ENCODE measurements around the gene NCOA5. TPM values are rescaled to one million over a fixed set of nuclear protein-coding genes. Genes with fewer than 3 reads are reported as not detected.
A peak's percentile ranks its signal among the peaks of the same experiment; 100 is the strongest.

The NCOA5 gene
- total and polyA plus RNA-seq, 3 experiments from 2014 or later, result 28.7 to 36.9 (median 34.9) TPM

GRCh38 chr20:46083531-46084061 is 6.2 kb downstream of the NCOA5 start:
- Mint-ChIP-seq H3K36me3 (peaks cover 0 to 26% (median 2%) of the 10 kb centered on the region in 3 donors), H3K9me3 (no peaks in the 10 kb centered on the region), H3K27ac (peak overlapping the region in 1 of 8 donors; percentile 60), H3K27me3 (no peaks in the 10 kb centered on the region), H3K4me3 (no peak overlapping the region), H3K4me1 (peaks cover 74 to 95% (median 93%) of the 10 kb centered on the region in 3 donors)
- CTCF ChIA-PET, result no interaction called here
- Histone ChIP-seq H3K4me1 (ENCODE audit: insufficient read depth, low read length) (peaks cover 58% of the 10 kb centered on the region), H3K4me3 (ENCODE audit: low read length) (no peak overlapping the region), H3K36me3 (ENCODE audit: insufficient read depth, low read length) (peaks cover 5% of the 10 kb centered on the region), H3K9me3 (ENCODE audit: low read length) (no peaks in the 10 kb centered on the region), H3K27me3 (ENCODE audit: insufficient read depth, low read length, poor library complexity, severe bottlenecking) (no peaks in the 10 kb centered on the region), H3K27ac (ENCODE audit: low read depth, low read length) (no peak overlapping the region)
- POLR2A ChIA-PET, result no interaction called here
- DNase-seq, result no peak

- Mint-ChIP-seq H3K9me3 (no peaks in the 10 kb centered on the region), H3K27me3 (no peaks in the 10 kb centered on the region), H3K4me1 (peaks cover 71 to 95% (median 88%) of the 10 kb centered on the region in 3 donors), H3K36me3 (peaks cover 0 to 29% (median 2%) of the 10 kb centered on the region in 3 donors), H3K27ac (peak overlapping the region in 1 of 8 donors; percentile 60), H3K4me3 (peak overlapping the region in 2 of 7 donors; percentile 18 to 20)
- no peak for DNase-seq
- ChIA-PET CTCF (no interaction called here), POLR2A (no interaction called here)
- Histone ChIP-seq H3K4me3 (ENCODE audit: low read length) (no peak overlapping the region), H3K27me3 (ENCODE audit: insufficient read depth, low read length, poor library complexity, severe bottlenecking) (no peaks in the 10 kb centered on the region), H3K9me3 (ENCODE audit: low read length) (no peaks in the 10 kb centered on the region), H3K4me1 (ENCODE audit: insufficient read depth, low read length) (peaks cover 53% of the 10 kb centered on the region), H3K27ac (ENCODE audit: low read depth, low read length) (no peak overlapping the region), H3K36me3 (ENCODE audit: insufficient read depth, low read length) (peaks cover 9% of the 10 kb centered on the region)
Observed at GRCh38 chr20:46083101-46083500, 6.7 kb downstream of the NCOA5 start.

GRCh38 chr20:46081074-46081473 is 8.7 kb downstream of the NCOA5 start:
- H3K36me3 Mint-ChIP-seq, result peaks cover 0 to 40% (median 5%) of the 10 kb centered on the region in 3 donors
- Histone ChIP-seq H3K36me3 (ENCODE audit: insufficient read depth, low read length) (peaks cover 17% of the 10 kb centered on the region), H3K27me3 (ENCODE audit: insufficient read depth, low read length, poor library complexity, severe bottlenecking) (no peaks in the 10 kb centered on the region), H3K27ac (ENCODE audit: low read depth, low read length) (no peak overlapping the region), H3K4me1 (ENCODE audit: insufficient read depth, low read length) (peaks cover 35% of the 10 kb centered on the region), H3K9me3 (ENCODE audit: low read length) (no peaks in the 10 kb centered on the region), H3K4me3 (ENCODE audit: low read length) (no peak overlapping the region)
- H3K4me3 Mint-ChIP-seq, result no peak overlapping the region
- ChIA-PET CTCF (no interaction called here), POLR2A (no interaction called here)
- H3K4me1 Mint-ChIP-seq, result peaks cover 53 to 79% (median 68%) of the 10 kb centered on the region in 3 donors
- H3K27ac Mint-ChIP-seq, result no peak overlapping the region
- H3K27me3 Mint-ChIP-seq, result no peaks in the 10 kb centered on the region
- DNase-seq, result no peak
- no peaks in the 10 kb centered on the region for H3K9me3 Mint-ChIP-seq

GRCh38 chr20:46078954-46079353 is 10.8 kb downstream of the NCOA5 start:
- CTCF ChIA-PET, result interaction anchor here (0.9 kb wide), 1 partner anchor 10 kb away, joined by 3 read pairs; no protein-coding TSS in a partner anchor

GRCh38 chr20:46077642-46078305 is 12.0 kb downstream of the NCOA5 start:
- peaks cover 0 to 67% (median 18%) of the 10 kb centered on the region in 3 donors for H3K36me3 Mint-ChIP-seq
- ChIA-PET CTCF (interaction anchor here (1.1 to 1.3 kb wide), 2 partner anchors 17 to 91 kb away, joined by 3 read pairs; no protein-coding TSS in a partner anchor), POLR2A (no interaction called here)

More at GRCh38 chr20:46078954-46079353, 10.8 kb downstream of the NCOA5 start:
- Histone ChIP-seq H3K9me3 (ENCODE audit: low read length) (no peaks in the 10 kb centered on the region), H3K4me3 (ENCODE audit: low read length) (no peak overlapping the region), H3K27me3 (ENCODE audit: insufficient read depth, low read length, poor library complexity, severe bottlenecking) (no peaks in the 10 kb centered on the region), H3K36me3 (ENCODE audit: insufficient read depth, low read length) (peaks cover 17% of the 10 kb centered on the region), H3K27ac (ENCODE audit: low read depth, low read length) (no peak overlapping the region), H3K4me1 (ENCODE audit: insufficient read depth, low read length) (peaks cover 16% of the 10 kb centered on the region)
- Mint-ChIP-seq H3K4me3 (no peak overlapping the region), H3K9me3 (no peaks in the 10 kb centered on the region), H3K36me3 (peaks cover 0 to 61% (median 15%) of the 10 kb centered on the region in 3 donors), H3K4me1 (peaks cover 39 to 73% (median 55%) of the 10 kb centered on the region in 3 donors), H3K27me3 (no peaks in the 10 kb centered on the region), H3K27ac (peak overlapping the region in 1 of 8 donors; percentile 67)
- no peak for DNase-seq
- POLR2A ChIA-PET, result no interaction called here

GRCh38 chr20:46076806-46077205 is 13.0 kb downstream of the NCOA5 start:
- no peak overlapping the region for H3K4me3 ChIP-seq (ENCODE audit: low read length)
- no peaks in the 10 kb centered on the region for H3K9me3 Mint-ChIP-seq
- H3K4me1 ChIP-seq (ENCODE audit: insufficient read depth, low read length), result no peaks in the 10 kb centered on the region
- CTCF ChIA-PET, result no interaction called here
- no peaks in the 10 kb centered on the region for H3K27me3 Mint-ChIP-seq
- peaks cover 0 to 65% (median 18%) of the 10 kb centered on the region in 3 donors for H3K36me3 Mint-ChIP-seq
- H3K36me3 ChIP-seq (ENCODE audit: insufficient read depth, low read length), result peaks cover 17% of the 10 kb centered on the region
- peaks cover 23 to 59% (median 34%) of the 10 kb centered on the region in 3 donors for H3K4me1 Mint-ChIP-seq
- DNase-seq, result no peak
- no peaks in the 10 kb centered on the region for H3K9me3 ChIP-seq (ENCODE audit: low read length)
- no peak overlapping the region for H3K27ac Mint-ChIP-seq
- H3K27me3 ChIP-seq (ENCODE audit: insufficient read depth, low read length, poor library complexity, severe bottlenecking), result no peaks in the 10 kb centered on the region
- no peak overlapping the region for H3K27ac ChIP-seq (ENCODE audit: low read depth, low read length)
- POLR2A ChIA-PET, result no interaction called here
- H3K4me3 Mint-ChIP-seq, result no peak overlapping the region

More at GRCh38 chr20:46077642-46078305, 12.0 kb downstream of the NCOA5 start:
- Histone ChIP-seq H3K4me1 (ENCODE audit: insufficient read depth, low read length) (peaks cover 6% of the 10 kb centered on the region), H3K36me3 (ENCODE audit: insufficient read depth, low read length) (peaks cover 17% of the 10 kb centered on the region), H3K9me3 (ENCODE audit: low read length) (no peaks in the 10 kb centered on the region), H3K27ac (ENCODE audit: low read depth, low read length) (no peak overlapping the region), H3K27me3 (ENCODE audit: insufficient read depth, low read length, poor library complexity, severe bottlenecking) (no peaks in the 10 kb centered on the region), H3K4me3 (ENCODE audit: low read length) (no peak overlapping the region)
- no peak for DNase-seq
- H3K27ac Mint-ChIP-seq, result no peak overlapping the region
- no peaks in the 10 kb centered on the region for H3K9me3 Mint-ChIP-seq
- no peak overlapping the region for H3K4me3 Mint-ChIP-seq
- no peaks in the 10 kb centered on the region for H3K27me3 Mint-ChIP-seq
- H3K4me1 Mint-ChIP-seq, result peaks cover 29 to 68% (median 44%) of the 10 kb centered on the region in 3 donors

GRCh38 chr20:46074006-46074405 is 15.8 kb downstream of the NCOA5 start:
- Mint-ChIP-seq H3K4me1 (peaks cover 9 to 36% (median 10%) of the 10 kb centered on the region in 3 donors), H3K27ac (peak overlapping the region in 1 of 8 donors; percentile 31), H3K36me3 (peaks cover 9 to 54% (median 18%) of the 10 kb centered on the region in 3 donors), H3K4me3 (no peak overlapping the region), H3K9me3 (no peaks in the 10 kb centered on the region), H3K27me3 (no peaks in the 10 kb centered on the region)
- no peaks in the 10 kb centered on the region for H3K4me1 ChIP-seq (ENCODE audit: insufficient read depth, low read length)
- peaks cover 26% of the 10 kb centered on the region for H3K36me3 ChIP-seq (ENCODE audit: insufficient read depth, low read length)
- no peak for DNase-seq
- H3K27me3 ChIP-seq (ENCODE audit: insufficient read depth, low read length, poor library complexity, severe bottlenecking), result no peaks in the 10 kb centered on the region
- H3K9me3 ChIP-seq (ENCODE audit: low read length), result no peaks in the 10 kb centered on the region
- H3K27ac ChIP-seq (ENCODE audit: low read depth, low read length), result no peak overlapping the region
- POLR2A ChIA-PET, result no interaction called here
- CTCF ChIA-PET, result no interaction called here
- no peak overlapping the region for H3K4me3 ChIP-seq (ENCODE audit: low read length)

- DNase-seq, result no peak
- H3K36me3 ChIP-seq (ENCODE audit: insufficient read depth, low read length), result peaks cover 22% of the 10 kb centered on the region
- H3K4me3 ChIP-seq (ENCODE audit: low read length), result no peak overlapping the region
- H3K4me1 ChIP-seq (ENCODE audit: insufficient read depth, low read length), result no peaks in the 10 kb centered on the region
- Mint-ChIP-seq H3K27ac (no peak overlapping the region), H3K36me3 (peaks cover 12 to 51% (median 21%) of the 10 kb centered on the region in 3 donors), H3K4me3 (no peak overlapping the region), H3K27me3 (no peaks in the 10 kb centered on the region), H3K4me1 (peaks cover 8 to 30% (median 9%) of the 10 kb centered on the region in 3 donors), H3K9me3 (no peaks in the 10 kb centered on the region)
- ChIA-PET POLR2A (no interaction called here), CTCF (no interaction called here)
- H3K27me3 ChIP-seq (ENCODE audit: insufficient read depth, low read length, poor library complexity, severe bottlenecking), result no peaks in the 10 kb centered on the region
- no peaks in the 10 kb centered on the region for H3K9me3 ChIP-seq (ENCODE audit: low read length)
- H3K27ac ChIP-seq (ENCODE audit: low read depth, low read length), result no peak overlapping the region
Observed at GRCh38 chr20:46073443-46073842, 16.3 kb downstream of the NCOA5 start.

Measured in CD8-positive, alpha-beta memory T cell (primary cell).